Progenitor cell of endocrine pancreas (in vitro differentiated cells): ENCODE data around the gene ACOT7. TPM values are rescaled to one million over a fixed set of nuclear protein-coding genes. Genes with fewer than 3 reads are reported as not detected.

Experiments used
- DNase-seq: peaks from one replicate; pipeline ENCODE4 v3.0.0; 2021; ENCODE audit warnings: low spot score; ENCODE audit not compliant: unreplicated experiment
- H3K27ac Mint-ChIP-seq: 2 replicates; pipeline ENCODE4 v1.8.0; 2021; ENCODE audit warnings: mild to moderate bottlenecking, moderate library complexity, mixed read lengths
- H3K27me3 Mint-ChIP-seq: 2 replicates; pipeline ENCODE4 v1.8.0; 2021; ENCODE audit warnings: mixed read lengths
- H3K36me3 Mint-ChIP-seq: 2 replicates; pipeline ENCODE4 v1.8.0; 2022; ENCODE audit warnings: mixed read lengths; ENCODE audit not compliant: insufficient read depth
- H3K4me1 Mint-ChIP-seq: 2 replicates; pipeline ENCODE4 v1.8.0; 2021; ENCODE audit warnings: low read depth, mixed read lengths
- H3K4me3 Mint-ChIP-seq: 2 replicates; pipeline ENCODE4 v1.8.0; 2021; ENCODE audit warnings: low read depth, mild to moderate bottlenecking, moderate library complexity, mixed read lengths
- H3K9me3 Mint-ChIP-seq: 2 replicates; pipeline ENCODE4 v1.8.0; 2021; ENCODE audit warnings: low read depth, mixed read lengths
- total RNA-seq: library from RNA; stranded (reverse); gene quantifications from 2 replicates; pipeline ENCODE4 v1.2.1, GENCODE V29; 2021
- TF ChIP-seq, protein P1 (sequence below): fragments of 200-600 bp; sonication (generic); IDR thresholded peaks from one replicate; pipeline ENCODE4 v1.5.0; 2021; ENCODE audit warnings: antibody characterized with exemption, mild to moderate bottlenecking; ENCODE audit not compliant: unreplicated experiment

ACOT7 gene
- total RNA-seq, 1 donor from 2014 or later: 30.2 TPM

DNA sequence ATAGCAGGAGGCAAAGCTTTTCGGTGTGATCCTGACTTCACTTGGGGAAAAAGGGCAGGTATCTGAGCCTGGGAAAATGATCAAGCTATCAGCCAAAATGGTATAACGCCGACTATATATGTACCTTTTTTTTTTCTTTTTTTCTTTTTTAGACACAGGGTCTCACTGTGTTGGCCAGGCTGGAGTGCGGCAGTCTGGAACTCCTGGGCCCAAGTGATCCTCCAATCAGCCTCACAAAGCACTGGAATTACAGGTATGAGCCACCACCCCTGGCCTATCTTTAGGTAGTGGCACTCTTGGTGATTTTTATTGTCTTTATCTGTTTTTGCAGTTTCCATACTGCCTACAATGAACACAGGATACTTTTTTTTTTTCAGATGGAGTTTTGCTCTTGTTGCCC is 156.5 kb downstream of the ACOT7 start:
- H3K36me3 Mint-ChIP-seq: peaks cover 4% of the 10 kb centered on the region
- H3K27me3 Mint-ChIP-seq: peaks cover 29% of the 10 kb centered on the region
- H3K4me1 Mint-ChIP-seq: peaks cover 18% of the 10 kb centered on the region
- H3K27ac Mint-ChIP-seq: no peak overlapping the region
- no peaks in the 10 kb centered on the region for H3K9me3 Mint-ChIP-seq
- H3K4me3 Mint-ChIP-seq: peak overlapping the region; percentile 59
- no peak for DNase-seq
- TF ChIP-seq, protein P1, sequence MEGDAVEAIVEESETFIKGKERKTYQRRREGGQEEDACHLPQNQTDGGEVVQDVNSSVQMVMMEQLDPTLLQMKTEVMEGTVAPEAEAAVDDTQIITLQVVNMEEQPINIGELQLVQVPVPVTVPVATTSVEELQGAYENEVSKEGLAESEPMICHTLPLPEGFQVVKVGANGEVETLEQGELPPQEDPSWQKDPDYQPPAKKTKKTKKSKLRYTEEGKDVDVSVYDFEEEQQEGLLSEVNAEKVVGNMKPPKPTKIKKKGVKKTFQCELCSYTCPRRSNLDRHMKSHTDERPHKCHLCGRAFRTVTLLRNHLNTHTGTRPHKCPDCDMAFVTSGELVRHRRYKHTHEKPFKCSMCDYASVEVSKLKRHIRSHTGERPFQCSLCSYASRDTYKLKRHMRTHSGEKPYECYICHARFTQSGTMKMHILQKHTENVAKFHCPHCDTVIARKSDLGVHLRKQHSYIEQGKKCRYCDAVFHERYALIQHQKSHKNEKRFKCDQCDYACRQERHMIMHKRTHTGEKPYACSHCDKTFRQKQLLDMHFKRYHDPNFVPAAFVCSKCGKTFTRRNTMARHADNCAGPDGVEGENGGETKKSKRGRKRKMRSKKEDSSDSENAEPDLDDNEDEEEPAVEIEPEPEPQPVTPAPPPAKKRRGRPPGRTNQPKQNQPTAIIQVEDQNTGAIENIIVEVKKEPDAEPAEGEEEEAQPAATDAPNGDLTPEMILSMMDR: no peak

DNA sequence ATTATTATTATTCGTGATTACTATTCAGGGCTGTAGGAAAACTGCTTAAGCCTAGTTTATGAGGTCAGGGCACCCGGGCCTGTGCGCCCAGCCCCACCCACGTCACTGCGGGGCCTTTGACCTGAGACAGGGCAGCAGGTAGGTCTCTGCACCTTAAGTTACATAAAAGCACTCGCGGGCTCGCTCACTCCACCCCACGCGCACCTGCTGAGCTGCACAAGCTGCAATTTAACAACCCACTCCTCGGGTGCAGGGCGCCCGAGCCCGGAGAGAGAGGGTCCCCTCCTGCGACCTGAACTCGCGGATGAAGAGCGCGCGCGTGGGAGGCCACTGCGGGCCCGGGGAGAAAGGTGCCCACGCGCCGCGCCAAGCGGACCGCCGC is 158.3 kb downstream of the ACOT7 start:
- Mint-ChIP-seq H3K9me3 (no peaks in the 10 kb centered on the region), H3K4me3 (peak overlapping the region; percentile 89), H3K27ac (peak overlapping the region; percentile 91), H3K36me3 (peaks cover 4% of the 10 kb centered on the region), H3K27me3 (peaks cover 15% of the 10 kb centered on the region), H3K4me1 (peaks cover 10% of the 10 kb centered on the region)
- no peak for DNase-seq
- TF ChIP-seq, protein P1: no peak

DNA sequence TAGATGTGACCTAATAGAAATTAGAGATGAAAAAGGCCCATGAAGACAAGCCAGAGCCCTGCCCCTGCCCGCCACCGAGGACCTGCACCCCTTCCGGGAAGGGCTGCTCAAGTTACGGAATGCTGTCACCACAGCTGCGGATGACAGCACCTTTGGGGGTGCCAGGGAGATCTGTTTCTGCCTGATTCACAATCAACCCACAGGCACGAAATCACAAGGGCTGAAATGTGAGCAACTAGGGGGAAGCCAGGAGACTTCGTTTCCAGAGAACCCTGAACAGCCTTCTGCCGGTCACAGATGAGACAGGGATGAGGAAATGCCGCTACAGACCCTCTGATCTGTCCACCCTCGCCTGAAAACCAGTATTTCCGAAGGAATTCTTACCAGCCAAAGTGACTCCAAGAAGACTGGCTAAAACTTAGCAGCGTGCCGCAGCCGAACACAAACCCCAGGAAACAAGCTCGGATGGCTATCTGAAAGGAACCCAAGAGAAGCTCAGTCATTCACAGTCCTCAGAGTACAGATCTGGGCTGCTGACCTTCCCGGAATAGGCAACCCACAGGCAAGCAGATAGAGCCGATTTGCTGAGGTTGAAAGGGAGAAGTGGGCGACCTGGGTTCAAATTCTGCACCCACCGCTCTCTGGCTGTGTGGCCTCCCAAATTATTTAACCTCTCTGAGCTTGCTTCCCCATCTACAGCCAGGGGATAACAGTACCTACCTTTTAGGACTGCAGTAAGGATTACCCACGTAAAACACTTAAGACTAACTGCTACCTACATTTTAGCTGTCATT is 158.9 kb downstream of the ACOT7 start:
- TF ChIP-seq, protein P1: no peak
- H3K4me1 Mint-ChIP-seq: peaks cover 7% of the 10 kb centered on the region
- H3K27me3 Mint-ChIP-seq: peaks cover 10% of the 10 kb centered on the region
- H3K36me3 Mint-ChIP-seq: peaks cover 4% of the 10 kb centered on the region
- H3K4me3 Mint-ChIP-seq: peak overlapping the region; percentile 89
- H3K27ac Mint-ChIP-seq: peak overlapping the region; percentile 91
- no peak for DNase-seq
- no peaks in the 10 kb centered on the region for H3K9me3 Mint-ChIP-seq

DNA sequence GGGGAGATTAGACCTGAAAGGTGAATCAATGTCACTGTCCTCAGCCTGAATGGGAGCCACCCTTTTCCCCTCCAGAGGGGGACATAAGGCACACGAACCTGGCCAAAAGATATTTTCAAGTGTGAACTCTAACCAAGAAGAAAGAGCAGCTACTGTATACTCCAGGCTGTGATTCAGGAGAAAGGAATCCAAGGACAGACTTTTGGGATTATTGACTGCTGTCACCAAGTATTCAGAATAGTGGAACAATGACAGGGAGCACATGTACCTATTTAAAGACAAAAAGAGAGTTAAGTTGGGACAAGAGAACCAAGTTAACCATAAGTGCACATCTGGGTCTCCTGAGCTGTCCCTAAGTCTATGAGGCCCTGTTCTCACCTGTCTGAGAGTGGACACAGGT is 160.2 kb downstream of the ACOT7 start:
- peaks cover 5% of the 10 kb centered on the region for H3K4me1 Mint-ChIP-seq
- no peak for DNase-seq
- H3K9me3 Mint-ChIP-seq: no peaks in the 10 kb centered on the region
- H3K4me3 Mint-ChIP-seq: no peak overlapping the region
- H3K27ac Mint-ChIP-seq: no peak overlapping the region
- H3K36me3 Mint-ChIP-seq: peaks cover 4% of the 10 kb centered on the region
- TF ChIP-seq, protein P1: no peak
- H3K27me3 Mint-ChIP-seq: no peaks in the 10 kb centered on the region

DNA sequence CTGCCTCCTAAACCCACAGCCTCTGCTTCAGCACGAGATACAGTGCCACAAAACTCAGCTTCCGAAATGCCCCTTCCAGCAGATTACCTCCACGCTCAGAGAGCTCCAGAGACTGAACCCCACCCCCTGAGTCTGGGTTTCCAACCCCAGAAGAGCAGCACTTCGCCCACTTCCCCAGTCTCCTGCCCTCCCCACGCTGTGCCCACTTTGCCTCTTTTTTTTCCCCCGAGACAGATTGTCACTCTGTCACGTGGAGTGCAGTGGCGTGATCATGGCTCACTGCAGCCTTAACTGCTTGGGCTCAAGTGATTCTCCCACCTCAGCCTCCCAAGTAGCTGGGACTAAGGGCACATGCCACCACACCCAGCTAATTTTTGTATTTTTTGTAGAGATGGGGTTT is 167.9 kb downstream of the ACOT7 start:
- no peak overlapping the region for H3K4me3 Mint-ChIP-seq
- peaks cover 24% of the 10 kb centered on the region for H3K36me3 Mint-ChIP-seq
- TF ChIP-seq, protein P1: no peak
- no peak for DNase-seq
- no peak overlapping the region for H3K27ac Mint-ChIP-seq
- no peaks in the 10 kb centered on the region for H3K4me1 Mint-ChIP-seq
- no peaks in the 10 kb centered on the region for H3K9me3 Mint-ChIP-seq
- no peaks in the 10 kb centered on the region for H3K27me3 Mint-ChIP-seq
